ENCODE measurements around the gene OR10A2. TPM values are rescaled to one million over a fixed set of nuclear protein-coding genes. Genes with fewer than 3 reads are reported as not detected.

Gene OR10A2
- total RNA-seq, 1 donor: not detected

DNA sequence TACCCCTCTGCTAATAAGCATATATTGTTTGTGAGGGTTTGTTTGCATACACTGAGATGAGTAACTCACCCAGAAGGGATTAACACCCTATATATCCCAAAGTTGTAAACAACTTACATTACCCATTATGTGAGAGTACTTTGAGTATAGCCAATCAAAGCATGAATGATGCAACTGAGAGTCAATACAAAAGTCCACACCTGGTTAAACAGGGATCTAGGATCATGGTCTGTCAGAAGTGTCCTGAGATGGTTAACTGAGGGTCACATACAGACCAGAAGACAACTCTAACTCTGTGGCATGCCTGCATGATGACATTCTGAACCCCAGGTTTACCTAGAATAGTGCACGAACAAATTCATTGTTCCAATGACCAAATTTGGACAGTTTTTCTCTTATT, 34.8 kb upstream of the OR10A2 start:
- DNase-seq (ENCODE audit: low read depth): no peak
- TF ChIP-seq, protein P1, sequence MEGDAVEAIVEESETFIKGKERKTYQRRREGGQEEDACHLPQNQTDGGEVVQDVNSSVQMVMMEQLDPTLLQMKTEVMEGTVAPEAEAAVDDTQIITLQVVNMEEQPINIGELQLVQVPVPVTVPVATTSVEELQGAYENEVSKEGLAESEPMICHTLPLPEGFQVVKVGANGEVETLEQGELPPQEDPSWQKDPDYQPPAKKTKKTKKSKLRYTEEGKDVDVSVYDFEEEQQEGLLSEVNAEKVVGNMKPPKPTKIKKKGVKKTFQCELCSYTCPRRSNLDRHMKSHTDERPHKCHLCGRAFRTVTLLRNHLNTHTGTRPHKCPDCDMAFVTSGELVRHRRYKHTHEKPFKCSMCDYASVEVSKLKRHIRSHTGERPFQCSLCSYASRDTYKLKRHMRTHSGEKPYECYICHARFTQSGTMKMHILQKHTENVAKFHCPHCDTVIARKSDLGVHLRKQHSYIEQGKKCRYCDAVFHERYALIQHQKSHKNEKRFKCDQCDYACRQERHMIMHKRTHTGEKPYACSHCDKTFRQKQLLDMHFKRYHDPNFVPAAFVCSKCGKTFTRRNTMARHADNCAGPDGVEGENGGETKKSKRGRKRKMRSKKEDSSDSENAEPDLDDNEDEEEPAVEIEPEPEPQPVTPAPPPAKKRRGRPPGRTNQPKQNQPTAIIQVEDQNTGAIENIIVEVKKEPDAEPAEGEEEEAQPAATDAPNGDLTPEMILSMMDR (IDR thresholded peaks at IDR 0.05; ENCODE audit: insufficient read depth, low read length): no peak
- no peak overlapping the region for H3K4me3 ChIP-seq (ENCODE audit: low read depth, low read length)

DNA sequence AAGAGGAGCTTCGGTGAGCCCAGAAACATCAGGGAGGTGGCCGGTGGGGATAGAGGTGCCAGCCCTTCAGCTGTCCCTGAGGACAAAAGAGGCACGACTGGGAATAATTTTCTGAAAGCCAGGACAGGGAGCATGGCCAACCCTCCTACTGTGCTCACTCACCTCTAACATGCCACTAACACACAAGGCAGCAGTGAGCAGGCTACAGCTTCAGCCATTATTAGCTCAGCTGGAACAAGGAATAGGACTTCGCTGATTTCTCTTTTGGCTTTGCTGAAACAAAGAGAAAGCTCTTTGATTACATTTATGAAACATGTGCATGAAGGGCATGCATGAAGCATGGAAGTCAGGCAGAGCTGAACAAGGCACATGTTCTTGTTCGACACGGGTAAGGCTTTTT, 29.5 kb upstream of the OR10A2 start:
- H3K4me3 ChIP-seq (ENCODE audit: low read depth, low read length): no peak overlapping the region
- no peak for DNase-seq (ENCODE audit: low read depth)
- TF ChIP-seq, protein P1 (IDR thresholded peaks at IDR 0.05; ENCODE audit: insufficient read depth, low read length): no peak

DNA sequence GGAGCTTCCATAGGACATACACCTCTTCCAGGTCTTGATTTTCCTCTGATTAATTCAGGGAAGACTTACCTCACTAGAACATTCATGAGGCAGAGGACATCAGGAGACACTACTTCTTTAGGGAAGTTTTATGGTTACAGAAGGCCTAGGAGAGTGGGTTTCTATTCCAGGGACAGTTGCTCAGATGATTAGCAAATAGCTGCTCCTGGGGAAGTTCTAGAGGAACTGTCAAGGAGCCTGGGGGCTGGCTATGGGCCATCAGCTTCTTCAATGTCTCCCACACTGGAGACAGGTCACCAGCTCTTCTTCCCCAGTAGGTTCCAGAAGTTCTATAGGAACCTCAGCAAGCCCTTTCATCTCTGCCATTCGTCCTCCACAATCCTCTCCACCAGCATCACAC, 28.8 kb upstream of the OR10A2 start:
- no peak overlapping the region for H3K4me3 ChIP-seq (ENCODE audit: low read depth, low read length)
- DNase-seq (ENCODE audit: low read depth): no peak
- TF ChIP-seq, protein P1 (IDR thresholded peaks at IDR 0.05; ENCODE audit: insufficient read depth, low read length): no peak

DNA sequence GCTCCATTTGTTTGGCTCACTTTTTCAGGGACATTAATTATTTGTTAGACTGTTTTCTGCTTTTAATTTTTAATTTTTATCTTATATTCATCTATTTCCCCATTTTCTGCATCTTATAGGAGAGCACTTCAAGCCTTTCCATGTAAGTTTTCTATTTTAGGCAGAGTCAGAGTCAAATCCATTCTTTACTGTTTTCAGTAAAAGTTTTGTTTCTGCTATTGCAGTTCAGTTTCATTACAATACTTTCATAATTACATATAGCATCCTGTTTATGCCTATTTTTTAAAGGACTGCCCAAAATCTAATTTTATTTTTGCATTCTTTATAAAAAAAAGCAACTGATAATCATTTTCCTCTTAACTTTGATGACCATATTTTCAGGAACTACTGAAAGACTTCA, 21.2 kb upstream of the OR10A2 start:
- DNase-seq (ENCODE audit: low read depth): no peak

DNA sequence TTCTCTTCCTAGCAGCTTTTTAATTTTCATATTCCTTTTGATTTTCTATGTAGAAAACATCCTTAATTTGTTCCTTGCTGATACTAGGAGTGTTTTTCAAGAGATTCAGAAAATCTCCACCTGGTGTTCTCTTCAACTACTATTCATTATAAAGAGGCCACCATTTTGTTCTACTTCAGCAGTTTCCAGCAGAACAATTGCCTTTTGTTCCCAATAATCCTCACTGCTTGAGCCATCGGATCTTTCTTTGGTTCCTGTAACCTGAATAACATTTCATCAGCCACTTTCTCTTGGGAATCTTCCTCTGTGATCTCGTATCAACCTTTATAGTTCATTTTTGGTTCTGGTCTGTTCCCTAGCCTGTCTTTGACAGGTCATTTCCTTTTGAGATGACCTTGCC, 19.2 kb upstream of the OR10A2 start:
- no peak for DNase-seq (ENCODE audit: low read depth)
- TF ChIP-seq, protein P1 (IDR thresholded peaks at IDR 0.05; ENCODE audit: insufficient read depth, low read length): no peak
- H3K4me3 ChIP-seq (ENCODE audit: low read depth, low read length): no peak overlapping the region

More for the DNA sequence above, 21.2 kb upstream of the OR10A2 start:
- no peak overlapping the region for H3K4me3 ChIP-seq (ENCODE audit: low read depth, low read length)
- TF ChIP-seq, protein P1 (IDR thresholded peaks at IDR 0.05; ENCODE audit: insufficient read depth, low read length): no peak

DNA sequence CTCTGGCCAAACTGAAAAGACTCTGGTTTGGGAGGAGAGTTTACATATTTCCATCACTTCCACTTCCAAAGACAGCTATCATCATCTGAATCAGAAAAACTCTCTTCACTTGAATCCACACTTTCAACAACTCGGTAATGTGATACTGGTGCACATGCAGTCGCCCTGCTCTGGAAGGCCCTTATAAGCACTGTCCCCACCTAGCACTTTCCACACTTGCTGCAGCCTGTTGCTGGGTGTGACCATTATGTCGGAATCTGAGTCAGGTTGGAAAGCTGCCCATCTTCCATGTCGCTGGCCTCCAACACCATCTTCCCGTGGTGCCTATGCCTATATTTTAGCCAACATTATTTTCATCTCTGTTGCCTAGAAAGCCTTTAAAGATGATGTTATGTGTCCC, 18.5 kb upstream of the OR10A2 start:
- no peak overlapping the region for H3K4me3 ChIP-seq (ENCODE audit: low read depth, low read length)
- TF ChIP-seq, protein P1 (IDR thresholded peaks at IDR 0.05; ENCODE audit: insufficient read depth, low read length): no peak
- DNase-seq (ENCODE audit: low read depth): no peak

- no peak within 1 kb of the TSS for H3K4me3 ChIP-seq (ENCODE audit: low read depth, low read length)
- TF ChIP-seq, protein P1 (IDR thresholded peaks at IDR 0.05; ENCODE audit: insufficient read depth, low read length): no peak
- DNase-seq (ENCODE audit: low read depth): no peak
These were observed 17.5 kb upstream of the OR10A2 start, which contains the start of gene OR10A5 for GRCh38 chr11:6845383-6845782. Gene OR10A5 (plus strand): TSS chr11:6845683. CDS start chr11:6845683, 0 bp downstream.

All from fibroblast of the aortic adventitia (primary cell).